K562 (cell line): ENCODE results near the gene ST6GALNAC3.

Experiments used
- CC2D1A ChIP-seq: fragments of 450-650 bp; IDR thresholded peaks from 2 replicates; pipeline ENCODE4 v1.6.1; 2017; ENCODE audit warnings: mild to moderate bottlenecking
- CTCF ChIP-seq, 3 experiments: IDR thresholded peaks in 2 of 3; conservative IDR thresholded peaks in 1 of 3; 2 replicates each; pipeline ENCODE4 v1.5.1; 2011 to 2012; ENCODE audit warnings: low read length in 3 of 3, mild to moderate bottlenecking in 3 of 3, control low read depth in 2 of 3, improper control_type of control experiment in 1 of 3, inconsistent platforms in 1 of 3, low read depth in 1 of 3, mixed read lengths in 1 of 3, moderate library complexity in 1 of 3; ENCODE audit not compliant: insufficient read depth in 2 of 3
- EGR1 ChIP-seq: fragments of 450-650 bp; conservative IDR thresholded peaks from 2 replicates; pipeline ENCODE4 v1.6.1; 2017; ENCODE audit warnings: mild to moderate bottlenecking
- ESRRA ChIP-seq: fragments of 450-650 bp; IDR thresholded peaks from 2 replicates; pipeline ENCODE4 v1.6.1; 2014; ENCODE audit warnings: low read depth, mild to moderate bottlenecking, moderate library complexity, borderline replicate concordance
- EZH2 ChIP-seq: IDR thresholded peaks from 2 replicates; pipeline ENCODE4 v1.6.1; 2012; ENCODE audit warnings: low read depth, mild to moderate bottlenecking, inconsistent platforms, low read length, borderline replicate concordance
- FOXJ3 ChIP-seq: sonication (generic); formaldehyde crosslinking; IDR thresholded peaks from 2 replicates; pipeline ENCODE4 v1.4.0; 2020; ENCODE audit warnings: mild to moderate bottlenecking, missing genetic modification reagents
- HSF4 ChIP-seq: fragments of 250-450 bp; sonication (Bioruptor Pico); IDR thresholded peaks from 2 replicates; pipeline ENCODE4 v2.1.2; 2022; ENCODE audit warnings: mild to moderate bottlenecking, moderate library complexity, borderline replicate concordance
- POLR2AphosphoS5 ChIP-seq: IDR thresholded peaks from 2 replicates; pipeline ENCODE4 v1.6.1; 2011; ENCODE audit warnings: mild to moderate bottlenecking, low read depth, low read length, moderate library complexity; ENCODE audit not compliant: control insufficient read depth, insufficient read depth
- POLR3A ChIP-seq: IDR thresholded peaks from 2 replicates; pipeline ENCODE4 v1.6.1; 2011; ENCODE audit warnings: borderline replicate concordance, mild to moderate bottlenecking, moderate library complexity; ENCODE audit not compliant: insufficient read length, insufficient read depth; ENCODE audit errors: extremely low read depth
- RBM14 ChIP-seq: fragments of 200-400 bp; formaldehyde crosslinking; IDR thresholded peaks from 2 replicates; pipeline ENCODE4 v1.6.1; 2018; ENCODE audit warnings: low read depth, mild to moderate bottlenecking, low read length, moderate library complexity, borderline replicate concordance; ENCODE audit not compliant: insufficient read depth
- THRA ChIP-seq: fragments of 450-650 bp; IDR thresholded peaks from 2 replicates; pipeline ENCODE4 v1.6.1; 2017; ENCODE audit warnings: mild to moderate bottlenecking, moderate library complexity
- ZNF511 ChIP-seq: sonication (generic); formaldehyde crosslinking; IDR thresholded peaks from 2 replicates; pipeline ENCODE4 v1.8.0; 2022; ENCODE audit warnings: mild to moderate bottlenecking, missing genetic modification reagents
- TF ChIP-seq, protein P1 (sequence below): sonication (generic); formaldehyde crosslinking; IDR thresholded peaks from 2 replicates; pipeline ENCODE4 v1.8.1; 2023; ENCODE audit warnings: mild to moderate bottlenecking, missing genetic modification reagents
- TF ChIP-seq, protein P2 (sequence below): fragments of 450-650 bp; formaldehyde crosslinking; IDR thresholded peaks from 2 replicates; pipeline ENCODE4 v1.4.0; 2022; ENCODE audit warnings: mild to moderate bottlenecking, moderate library complexity

DNA sequence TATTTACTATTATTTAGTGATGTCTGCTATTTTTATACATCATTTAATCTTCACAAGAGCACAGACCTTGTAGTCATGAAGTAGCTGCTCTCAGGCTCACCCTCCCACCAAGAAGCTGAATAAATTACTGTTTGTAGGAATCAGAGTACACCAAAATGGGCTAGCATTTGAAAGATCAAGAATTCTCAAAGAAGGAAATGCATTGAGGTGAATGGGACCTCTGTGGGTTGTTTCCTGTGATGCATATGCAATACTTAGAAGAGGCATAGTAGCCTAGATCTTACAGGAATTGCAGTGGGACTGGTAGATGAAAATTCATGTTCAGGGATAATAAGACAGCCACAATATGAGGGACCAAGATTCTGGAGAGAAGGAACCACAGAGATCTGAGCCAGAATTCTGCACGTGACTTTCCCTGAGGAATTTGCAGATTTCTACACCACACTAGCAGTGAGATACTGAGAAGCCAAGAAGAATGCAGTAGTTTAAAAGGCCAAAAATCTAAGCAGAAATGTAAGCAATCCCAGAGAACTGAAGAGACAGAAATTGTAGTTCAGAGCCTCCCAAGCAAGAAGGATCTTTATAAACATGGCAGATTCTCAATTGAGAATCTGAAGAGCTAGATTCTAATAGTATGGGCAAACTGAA, 307.0 kb downstream of the ST6GALNAC3 start:
- TF ChIP-seq POLR3A (no peak), CTCF (IDR thresholded peaks at IDR 0.05 in 2 of 3, conservative IDR thresholded peaks at IDR 0.05 in 1 of 3; ENCODE audit: insufficient read depth in 2 of 3, low read depth in 1 of 3, low read length in 3 of 3) (no peak), ZNF511 (CRISPR knock-in tag) (no peak), CC2D1A (no peak), POLR2AphosphoS5 (no peak), EZH2 (no peak), THRA (no peak), ESRRA (no peak), EGR1 (no peak), RBM14 (no peak), FOXJ3 (CRISPR knock-in tag) (no peak), HSF4 (no peak)
- TF ChIP-seq, protein P1, sequence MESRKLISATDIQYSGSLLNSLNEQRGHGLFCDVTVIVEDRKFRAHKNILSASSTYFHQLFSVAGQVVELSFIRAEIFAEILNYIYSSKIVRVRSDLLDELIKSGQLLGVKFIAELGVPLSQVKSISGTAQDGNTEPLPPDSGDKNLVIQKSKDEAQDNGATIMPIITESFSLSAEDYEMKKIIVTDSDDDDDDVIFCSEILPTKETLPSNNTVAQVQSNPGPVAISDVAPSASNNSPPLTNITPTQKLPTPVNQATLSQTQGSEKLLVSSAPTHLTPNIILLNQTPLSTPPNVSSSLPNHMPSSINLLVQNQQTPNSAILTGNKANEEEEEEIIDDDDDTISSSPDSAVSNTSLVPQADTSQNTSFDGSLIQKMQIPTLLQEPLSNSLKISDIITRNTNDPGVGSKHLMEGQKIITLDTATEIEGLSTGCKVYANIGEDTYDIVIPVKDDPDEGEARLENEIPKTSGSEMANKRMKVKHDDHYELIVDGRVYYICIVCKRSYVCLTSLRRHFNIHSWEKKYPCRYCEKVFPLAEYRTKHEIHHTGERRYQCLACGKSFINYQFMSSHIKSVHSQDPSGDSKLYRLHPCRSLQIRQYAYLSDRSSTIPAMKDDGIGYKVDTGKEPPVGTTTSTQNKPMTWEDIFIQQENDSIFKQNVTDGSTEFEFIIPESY (CRISPR knock-in tag) = no peak
- TF ChIP-seq, protein P2, sequence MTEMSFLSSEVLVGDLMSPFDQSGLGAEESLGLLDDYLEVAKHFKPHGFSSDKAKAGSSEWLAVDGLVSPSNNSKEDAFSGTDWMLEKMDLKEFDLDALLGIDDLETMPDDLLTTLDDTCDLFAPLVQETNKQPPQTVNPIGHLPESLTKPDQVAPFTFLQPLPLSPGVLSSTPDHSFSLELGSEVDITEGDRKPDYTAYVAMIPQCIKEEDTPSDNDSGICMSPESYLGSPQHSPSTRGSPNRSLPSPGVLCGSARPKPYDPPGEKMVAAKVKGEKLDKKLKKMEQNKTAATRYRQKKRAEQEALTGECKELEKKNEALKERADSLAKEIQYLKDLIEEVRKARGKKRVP (CRISPR knock-in tag) = no peak
